Endothelial cell of umbilical vein (primary cell): ENCODE data around the gene CLDN22. TPM values are rescaled to one million over a fixed set of nuclear protein-coding genes. Genes with fewer than 3 reads are reported as not detected.

Experiments used
- BruUV-seq: library from RNA; stranded (reverse); fragments of 400-500 nt; replicated peaks from 2 replicates; lab custom pipeline; 2021; lab: Mats Ljungman, UMichigan
- CTCF ChIA-PET: fragments of 300-600, 350-600 bp; sonication (Branson Sonifier 250); formaldehyde crosslinking; loops from one replicate; lab custom pipeline; 2021; ENCODE audit warnings: antibody characterized with exemption, inconsistent platforms; lab: Charles Lee
- POLR2A ChIA-PET: fragments of 300-600, 350-600 bp; sonication (Branson Sonifier 250); formaldehyde crosslinking; loops from one replicate; lab custom pipeline; 2021; ENCODE audit warnings: antibody characterized with exemption, inconsistent platforms; lab: Charles Lee
- DNase-seq: peaks from one replicate; pipeline ENCODE4 v3.0.0-alpha.2; 2011; ENCODE audit warnings: low read depth, low spot score
- FAIRE-seq: peaks from 2 replicates; lab custom pipeline; 2011; peaks lifted over from hg19 to GRCh38; lab: Jason Lieb, UNC
- H2AFZ ChIP-seq: 2 replicates; pipeline ENCODE4 v1.6.0; 2012; ENCODE audit warnings: low read depth, low read length, control low read depth, inconsistent platforms
- H3K27ac ChIP-seq: 2 replicates; pipeline ENCODE4 v1.5.1; 2011; ENCODE audit warnings: low read depth, mild to moderate bottlenecking, control low read depth, low read length, moderate library complexity; ENCODE audit not compliant: insufficient read depth
- H3K27me3 ChIP-seq, 2 experiments: 2 replicates each; pipeline versions ENCODE4 v1.6.0 to v1.6.1; 2011; ENCODE audit warnings: low read length in 2 of 2, mixed read lengths in 1 of 2; ENCODE audit not compliant: control insufficient read depth in 2 of 2, insufficient read depth in 2 of 2
- H3K36me3 ChIP-seq, 2 experiments: 2 replicates in 1 of 2; 3 replicates in 1 of 2; pipeline ENCODE4 v1.5.1; 2011; ENCODE audit warnings: low read length in 2 of 2, mild to moderate bottlenecking in 1 of 2, moderate library complexity in 1 of 2; ENCODE audit not compliant: control insufficient read depth in 2 of 2, insufficient read depth in 2 of 2; ENCODE audit errors: extremely low read depth in 1 of 2
- H3K4me1 ChIP-seq: 3 replicates; pipeline ENCODE4 v1.5.1; 2011; ENCODE audit warnings: mild to moderate bottlenecking, low read length; ENCODE audit not compliant: control insufficient read depth, insufficient read depth; ENCODE audit errors: extremely low read depth
- H3K4me2 ChIP-seq: 2 replicates; pipeline ENCODE4 v1.6.1; 2011; ENCODE audit warnings: low read length, control low read depth, mixed read lengths; ENCODE audit not compliant: insufficient read depth
- H3K4me3 ChIP-seq, 3 experiments: fragments of 200-600 bp in 1 of 3; sonication (generic), shearing (Covaris generic) in 1 of 3; replicated peaks in 1 of 3; 2 replicates each; pipeline ENCODE4 v1.5.1; 2011 to 2016; ENCODE audit warnings: control low read depth in 3 of 3, low read length in 3 of 3, mild to moderate bottlenecking in 2 of 3, inconsistent platforms in 1 of 3, low read depth in 1 of 3, moderate library complexity in 1 of 3; ENCODE audit not compliant: insufficient read depth in 1 of 3
- H3K79me2 ChIP-seq: 2 replicates; pipeline ENCODE4 v1.6.0; 2012; ENCODE audit warnings: low read length, inconsistent platforms; ENCODE audit not compliant: control insufficient read depth, insufficient read depth
- H3K9ac ChIP-seq: replicated peaks from 2 replicates; pipeline ENCODE3; 2011; ENCODE audit warnings: low read length, control low read depth; ENCODE audit not compliant: insufficient read depth; ENCODE audit errors: extremely low read depth
- H3K9me1 ChIP-seq: replicated peaks from 3 replicates; pipeline ENCODE4 v1.6.0; 2011; ENCODE audit warnings: mild to moderate bottlenecking, low read length; ENCODE audit not compliant: control insufficient read depth, insufficient read depth; ENCODE audit errors: extremely low read depth
- H3K9me3 ChIP-seq: replicated peaks from 2 replicates; pipeline ENCODE4 v1.5.1; 2012; ENCODE audit warnings: low read length, inconsistent platforms; ENCODE audit not compliant: control insufficient read depth, insufficient read depth
- H4K20me1 ChIP-seq: replicated peaks from 2 replicates; pipeline ENCODE3; 2011; ENCODE audit warnings: mild to moderate bottlenecking, low read length; ENCODE audit not compliant: control insufficient read depth, insufficient read depth; ENCODE audit errors: extremely low read depth
- JUN ChIP-seq: IDR thresholded peaks from 2 replicates; pipeline ENCODE4 v1.6.1; 2011; ENCODE audit warnings: borderline replicate concordance, low read depth; ENCODE audit not compliant: insufficient read length, insufficient read depth
- POLR2A ChIP-seq: IDR thresholded peaks from 2 replicates; pipeline ENCODE4 v1.6.1; 2012; ENCODE audit warnings: low read depth, mild to moderate bottlenecking, control low read depth, low read length
- POLR2AphosphoS5 ChIP-seq: IDR thresholded peaks from 2 replicates; pipeline ENCODE4 v1.6.1; 2012; ENCODE audit warnings: low read depth, mild to moderate bottlenecking, control low read depth, low read length, moderate library complexity; ENCODE audit not compliant: insufficient read depth
- dilution Hi-C: fragments of 300-500 bp; cut with MboI; formaldehyde crosslinking; loops from one replicate; pipeline ENCODE4 v1.15.0; 2019; ENCODE audit warnings: low sequenced_read_pairs; ENCODE audit not compliant: extremely low pct_ligation_motif_present
- intact Hi-C: fragments of 100-400 bp; cut with micrococcal nuclease; formaldehyde crosslinking; loops from one replicate; pipeline ENCODE4 v1.10.0; 2022
- polyA plus RNA-seq, 4 experiments: library from polyadenylated mRNA; depleted of rRNA in 3 of 4; stranded (reverse) in 3 of 4; unstranded in 1 of 4; fragments of >200 nt; gene quantifications; 2 replicates each; pipeline versions ENCODE4 v1.2.1 to v1.2.3, GENCODE V29; 2011 to 2012; ENCODE audit warnings: missing spikeins in 1 of 4
- total RNA-seq: library from RNA; stranded (reverse); gene quantifications from 2 replicates; pipeline ENCODE4 v1.2.3, GENCODE V29; 2021
- TF ChIP-seq, protein P1 (sequence below), 2 donors: IDR thresholded peaks; 1 replicate in 1 of 2; 2 replicates in 1 of 2; pipeline ENCODE4 v1.5.1; 2011; ENCODE audit warnings: low read length in 2 of 2, mild to moderate bottlenecking in 2 of 2, moderate library complexity in 2 of 2, control low read depth in 1 of 2, inconsistent platforms in 1 of 2, low read depth in 1 of 2; ENCODE audit not compliant: insufficient read depth in 1 of 2; ENCODE audit errors: extremely low read depth in 1 of 2
- TF ChIP-seq, protein P2 (sequence below): IDR thresholded peaks from 2 replicates; pipeline ENCODE4 v1.6.1; 2011; ENCODE audit not compliant: insufficient read depth, insufficient read length

Gene CLDN22
- total and polyA plus RNA-seq, 2 donors (not counting 3 experiments of a cell fraction or from before 2014, with no cell fraction given), result not detected

DNA sequence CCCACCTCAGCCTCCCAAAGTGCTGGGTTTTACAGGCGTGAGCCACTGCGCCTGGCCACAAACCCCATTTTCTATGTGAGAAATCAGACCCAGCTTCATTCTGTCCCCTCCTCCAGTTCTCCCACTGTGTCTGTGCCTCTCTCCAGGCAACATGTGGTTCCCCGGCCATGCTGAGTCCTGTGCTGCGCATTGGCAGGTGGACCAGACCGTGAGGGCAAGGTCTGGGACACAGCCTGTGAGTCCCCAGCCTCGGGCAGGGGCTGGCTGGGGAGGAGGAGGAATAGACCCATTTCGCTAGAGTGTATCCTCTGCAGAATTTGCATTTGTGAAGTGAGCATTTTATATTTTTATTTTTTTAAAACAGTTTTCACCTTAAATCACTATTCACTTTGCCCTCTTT is 23.7 kb upstream of the CLDN22 start:
- no peaks in the 10 kb centered on the region for H4K20me1 ChIP-seq
- H3K36me3 ChIP-seq, result no peaks in the 10 kb centered on the region
- H3K9me1 ChIP-seq, result no peaks in the 10 kb centered on the region
- no peak overlapping the region for H3K4me2 ChIP-seq
- H3K4me1 ChIP-seq, result peaks cover 3% of the 10 kb centered on the region
- no peaks in the 10 kb centered on the region for H3K9me3 ChIP-seq
- POLR2A ChIA-PET, result no interaction called here
- no peak overlapping the region for H2AFZ ChIP-seq
- H3K79me2 ChIP-seq, result no peaks in the 10 kb centered on the region
- no peaks in the 10 kb centered on the region for H3K27me3 ChIP-seq
- TF ChIP-seq POLR2A (no peak), POLR2AphosphoS5 (no peak), JUN (no peak)
- TF ChIP-seq, protein P1, sequence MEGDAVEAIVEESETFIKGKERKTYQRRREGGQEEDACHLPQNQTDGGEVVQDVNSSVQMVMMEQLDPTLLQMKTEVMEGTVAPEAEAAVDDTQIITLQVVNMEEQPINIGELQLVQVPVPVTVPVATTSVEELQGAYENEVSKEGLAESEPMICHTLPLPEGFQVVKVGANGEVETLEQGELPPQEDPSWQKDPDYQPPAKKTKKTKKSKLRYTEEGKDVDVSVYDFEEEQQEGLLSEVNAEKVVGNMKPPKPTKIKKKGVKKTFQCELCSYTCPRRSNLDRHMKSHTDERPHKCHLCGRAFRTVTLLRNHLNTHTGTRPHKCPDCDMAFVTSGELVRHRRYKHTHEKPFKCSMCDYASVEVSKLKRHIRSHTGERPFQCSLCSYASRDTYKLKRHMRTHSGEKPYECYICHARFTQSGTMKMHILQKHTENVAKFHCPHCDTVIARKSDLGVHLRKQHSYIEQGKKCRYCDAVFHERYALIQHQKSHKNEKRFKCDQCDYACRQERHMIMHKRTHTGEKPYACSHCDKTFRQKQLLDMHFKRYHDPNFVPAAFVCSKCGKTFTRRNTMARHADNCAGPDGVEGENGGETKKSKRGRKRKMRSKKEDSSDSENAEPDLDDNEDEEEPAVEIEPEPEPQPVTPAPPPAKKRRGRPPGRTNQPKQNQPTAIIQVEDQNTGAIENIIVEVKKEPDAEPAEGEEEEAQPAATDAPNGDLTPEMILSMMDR (IDR thresholded peaks at IDR 0.05; ENCODE audit: extremely low read depth in 1 of 2, insufficient read depth in 1 of 2, low read depth in 1 of 2, low read length in 2 of 2), result no peak
- TF ChIP-seq, protein P2, sequence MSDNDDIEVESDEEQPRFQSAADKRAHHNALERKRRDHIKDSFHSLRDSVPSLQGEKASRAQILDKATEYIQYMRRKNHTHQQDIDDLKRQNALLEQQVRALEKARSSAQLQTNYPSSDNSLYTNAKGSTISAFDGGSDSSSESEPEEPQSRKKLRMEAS, result no peak
- CTCF ChIA-PET, result interaction anchor here (0.7 kb wide), 1 partner anchor 9 kb away, joined by 3 read pairs; no protein-coding TSS in a partner anchor
- dilution Hi-C loops, result no loop called here
- H3K4me3 ChIP-seq, result no peak overlapping the region
- no peak overlapping the region for H3K27ac ChIP-seq
- DNase-seq (no peak), FAIRE-seq (no peak)
- BruUV-seq, result no TSS peak
- no peak overlapping the region for H3K9ac ChIP-seq
- intact Hi-C loops, result no loop called here
